OCI-LY7 (cell line): ENCODE measurements around the gene PPFIBP1.

Experiments used
- EZH2phosphoT487 ChIP-seq: fragments of 200-600 bp; sonication (generic); IDR thresholded peaks from 2 replicates; pipeline ENCODE4 v1.6.1; 2018; ENCODE audit warnings: low read depth, borderline replicate concordance, mild to moderate bottlenecking, mixed run types, antibody characterized with exemption, low read length, moderate library complexity, mixed read lengths
- TF ChIP-seq, protein P1 (sequence below): fragments of 200-600 bp; sonication (generic); conservative IDR thresholded peaks from 2 replicates; pipeline ENCODE4 v1.5.1; 2014; ENCODE audit warnings: mild to moderate bottlenecking, antibody characterized with exemption, low read length, moderate library complexity, mixed read lengths

DNA sequence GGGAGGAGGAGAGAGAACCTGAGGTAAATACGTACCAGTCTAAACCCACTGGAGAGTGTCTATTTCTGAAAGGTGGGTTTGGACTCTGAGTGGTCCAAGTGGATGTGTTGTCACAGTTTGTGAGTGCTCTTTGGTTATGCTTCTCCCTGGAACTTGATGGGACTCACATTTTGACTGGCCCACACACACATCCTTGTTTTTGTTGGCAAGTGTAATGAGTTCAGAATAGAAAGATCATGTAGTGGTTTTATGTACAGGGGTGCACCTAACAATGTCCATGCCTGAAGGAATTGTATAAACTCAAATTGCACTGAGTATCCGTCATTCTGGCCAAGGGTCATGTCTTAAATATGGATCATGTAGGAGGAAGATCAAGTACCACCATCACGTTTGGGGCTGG is 4.8 kb downstream of the PPFIBP1 start:
- TF ChIP-seq, protein P1, sequence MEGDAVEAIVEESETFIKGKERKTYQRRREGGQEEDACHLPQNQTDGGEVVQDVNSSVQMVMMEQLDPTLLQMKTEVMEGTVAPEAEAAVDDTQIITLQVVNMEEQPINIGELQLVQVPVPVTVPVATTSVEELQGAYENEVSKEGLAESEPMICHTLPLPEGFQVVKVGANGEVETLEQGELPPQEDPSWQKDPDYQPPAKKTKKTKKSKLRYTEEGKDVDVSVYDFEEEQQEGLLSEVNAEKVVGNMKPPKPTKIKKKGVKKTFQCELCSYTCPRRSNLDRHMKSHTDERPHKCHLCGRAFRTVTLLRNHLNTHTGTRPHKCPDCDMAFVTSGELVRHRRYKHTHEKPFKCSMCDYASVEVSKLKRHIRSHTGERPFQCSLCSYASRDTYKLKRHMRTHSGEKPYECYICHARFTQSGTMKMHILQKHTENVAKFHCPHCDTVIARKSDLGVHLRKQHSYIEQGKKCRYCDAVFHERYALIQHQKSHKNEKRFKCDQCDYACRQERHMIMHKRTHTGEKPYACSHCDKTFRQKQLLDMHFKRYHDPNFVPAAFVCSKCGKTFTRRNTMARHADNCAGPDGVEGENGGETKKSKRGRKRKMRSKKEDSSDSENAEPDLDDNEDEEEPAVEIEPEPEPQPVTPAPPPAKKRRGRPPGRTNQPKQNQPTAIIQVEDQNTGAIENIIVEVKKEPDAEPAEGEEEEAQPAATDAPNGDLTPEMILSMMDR = no peak
- no peak for TF ChIP-seq EZH2phosphoT487
